K562 (cell line): ENCODE results near the gene SIPA1L2.

Experiments
- E2F4 ChIP-seq: sonication (generic); formaldehyde crosslinking; IDR thresholded peaks from 2 replicates; pipeline ENCODE4 v1.8.0; 2022; ENCODE audit warnings: mild to moderate bottlenecking, low read depth, missing genetic modification reagents
- FOXA1 ChIP-seq: fragments of 450-650 bp; IDR thresholded peaks from 2 replicates; pipeline ENCODE4 v1.6.1; 2016; ENCODE audit warnings: mild to moderate bottlenecking, borderline replicate concordance
- HDAC6 ChIP-seq: IDR thresholded peaks from 2 replicates; pipeline ENCODE4 v1.6.1; 2012; ENCODE audit warnings: low read depth, mild to moderate bottlenecking, control low read depth, inconsistent platforms, low read length, moderate library complexity

- TF ChIP-seq E2F4 (CRISPR knock-in tag) (no peak), HDAC6 (no peak), FOXA1 (no peak)
Measured at GRCh38 chr1:232635778-232636356, 5.9 kb upstream of the SIPA1L2 start.
